Measurements from ENCODE around the gene HMCN2. TPM values are rescaled to one million over a fixed set of nuclear protein-coding genes. Genes with fewer than 3 reads are reported as not detected.

Gene HMCN2
- total and polyA plus RNA-seq, 2 donors (not counting 1 experiment from before 2014, with no cell fraction given): 0.01 TPM; not detected in 1

DNA sequence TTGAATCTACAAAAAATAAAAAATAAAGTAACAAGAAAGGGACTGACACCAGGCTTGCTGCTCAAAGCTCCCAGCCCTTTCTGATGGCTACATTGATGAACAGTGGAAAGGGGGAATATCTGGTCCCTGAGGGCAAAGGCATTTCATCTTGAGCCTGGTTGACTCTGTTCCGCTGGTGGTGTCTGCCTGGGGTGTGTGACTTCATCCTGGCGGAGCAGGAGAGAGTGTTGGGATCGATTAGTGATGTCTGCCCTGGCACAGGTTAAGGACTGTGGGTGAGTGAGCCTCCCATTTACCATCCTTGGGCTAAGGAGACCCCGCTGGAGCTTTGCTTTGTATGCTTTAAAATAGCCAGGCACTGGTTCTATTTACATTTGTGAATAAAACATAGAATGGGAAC, 122.3 kb downstream of the HMCN2 start:
- H3K4me1 Mint-ChIP-seq: no peaks in the 10 kb centered on the region
- no peaks in the 10 kb centered on the region for H3K36me3 ChIP-seq (replicated peaks in 1 of 2; ENCODE audit: control extremely low read depth in 1 of 2, control insufficient read depth in 1 of 2, extremely low read depth in 1 of 2, insufficient read depth in 2 of 2, low read length in 1 of 2)
- no peak for ATAC-seq (ENCODE audit: low read depth)
- no peak for DNase-seq
- no peaks in the 10 kb centered on the region for H3K27me3 ChIP-seq (replicated peaks in 1 of 4; ENCODE audit: control extremely low read depth in 1 of 4, control insufficient read depth in 3 of 4, insufficient read depth in 4 of 4, low read length in 3 of 4)
- H3K9me3 ChIP-seq (ENCODE audit: control extremely low read depth in 1 of 3, control insufficient read depth in 2 of 3, insufficient read depth in 1 of 3, low read length in 2 of 3): peaks cover 0 to 4% (median 0%) of the 10 kb centered on the region in 3 donors
- POLR2A ChIA-PET: no interaction called here
- H3K27me3 Mint-ChIP-seq: no peaks in the 10 kb centered on the region
- intact Hi-C loops (cut with micrococcal nuclease): no loop called here
- TF ChIP-seq EZH2 (IDR thresholded peaks at IDR 0.05; ENCODE audit: borderline replicate concordance, insufficient read depth, low read depth, low read length, poor library complexity, severe bottlenecking): no peak
- TF ChIP-seq, protein P1, sequence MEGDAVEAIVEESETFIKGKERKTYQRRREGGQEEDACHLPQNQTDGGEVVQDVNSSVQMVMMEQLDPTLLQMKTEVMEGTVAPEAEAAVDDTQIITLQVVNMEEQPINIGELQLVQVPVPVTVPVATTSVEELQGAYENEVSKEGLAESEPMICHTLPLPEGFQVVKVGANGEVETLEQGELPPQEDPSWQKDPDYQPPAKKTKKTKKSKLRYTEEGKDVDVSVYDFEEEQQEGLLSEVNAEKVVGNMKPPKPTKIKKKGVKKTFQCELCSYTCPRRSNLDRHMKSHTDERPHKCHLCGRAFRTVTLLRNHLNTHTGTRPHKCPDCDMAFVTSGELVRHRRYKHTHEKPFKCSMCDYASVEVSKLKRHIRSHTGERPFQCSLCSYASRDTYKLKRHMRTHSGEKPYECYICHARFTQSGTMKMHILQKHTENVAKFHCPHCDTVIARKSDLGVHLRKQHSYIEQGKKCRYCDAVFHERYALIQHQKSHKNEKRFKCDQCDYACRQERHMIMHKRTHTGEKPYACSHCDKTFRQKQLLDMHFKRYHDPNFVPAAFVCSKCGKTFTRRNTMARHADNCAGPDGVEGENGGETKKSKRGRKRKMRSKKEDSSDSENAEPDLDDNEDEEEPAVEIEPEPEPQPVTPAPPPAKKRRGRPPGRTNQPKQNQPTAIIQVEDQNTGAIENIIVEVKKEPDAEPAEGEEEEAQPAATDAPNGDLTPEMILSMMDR (IDR thresholded peaks at IDR 0.05): no peak
- H3K27ac ChIP-seq (ENCODE audit: low read length in 2 of 2): no peak overlapping the region
- H3K4me2 ChIP-seq (replicated peaks; ENCODE audit: low read depth, low read length, poor library complexity, severe bottlenecking): no peak overlapping the region
- no peak overlapping the region for H3K4me3 Mint-ChIP-seq
- CTCF ChIA-PET: no interaction called here
- H4K20me1 ChIP-seq (ENCODE audit: control insufficient read depth, insufficient read depth, low read length, poor library complexity, severe bottlenecking): no peaks in the 10 kb centered on the region
- H3K79me2 ChIP-seq (ENCODE audit: control insufficient read depth, insufficient read depth, low read length): no peaks in the 10 kb centered on the region
- H3K27ac Mint-ChIP-seq: no peak overlapping the region
- no peak overlapping the region for H3K4me3 ChIP-seq (ENCODE audit: control extremely low read depth in 1 of 5, extremely low read depth in 1 of 5, insufficient read depth in 1 of 5, low read depth in 2 of 5, low read length in 4 of 5)
- no peak overlapping the region for H2AFZ ChIP-seq (ENCODE audit: insufficient read depth, low read depth, low read length, poor library complexity, severe bottlenecking)
- H3K4me1 ChIP-seq (ENCODE audit: control insufficient read depth in 2 of 2, insufficient read depth in 2 of 2, low read length in 2 of 2): no peaks in the 10 kb centered on the region
- WGBS (ENCODE audit: insufficient coverage): 92% methylated on average over 3 of the region's 4 CpGs
- H3K9me3 Mint-ChIP-seq (ENCODE audit: insufficient read depth): no peaks in the 10 kb centered on the region
- no peak overlapping the region for H3K9ac ChIP-seq (ENCODE audit: low read length)

DNA sequence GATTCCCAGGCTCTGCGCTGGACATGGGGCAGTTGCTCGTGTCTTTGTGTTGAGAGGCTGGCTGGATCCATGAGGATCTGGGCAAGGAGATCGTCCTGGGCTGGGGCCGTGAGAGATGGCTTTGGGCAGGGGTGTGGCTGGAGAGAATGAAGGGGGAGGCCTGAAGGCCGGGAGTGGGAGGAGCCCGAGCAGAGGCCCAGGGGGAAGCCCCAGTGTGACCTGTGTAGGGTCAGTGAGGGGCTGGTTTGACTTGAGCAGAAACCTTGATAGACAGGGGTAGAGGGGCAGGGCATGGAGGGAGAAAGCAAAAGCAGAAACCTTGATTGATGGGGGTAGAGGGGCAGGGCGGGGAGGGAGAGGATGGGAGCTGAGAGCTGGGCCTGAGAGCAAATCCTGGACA, 124.8 kb downstream of the HMCN2 start:
- Mint-ChIP-seq H3K4me3 (no peak overlapping the region), H3K27me3 (no peaks in the 10 kb centered on the region), H3K4me1 (no peaks in the 10 kb centered on the region), H3K9me3 (ENCODE audit: insufficient read depth) (no peaks in the 10 kb centered on the region), H3K27ac (no peak overlapping the region)
- Histone ChIP-seq H3K4me3 (ENCODE audit: control extremely low read depth in 1 of 5, extremely low read depth in 1 of 5, insufficient read depth in 1 of 5, low read depth in 2 of 5, low read length in 4 of 5) (no peak overlapping the region), H3K9ac (ENCODE audit: low read length) (no peak overlapping the region), H3K27me3 (replicated peaks in 1 of 4; ENCODE audit: control extremely low read depth in 1 of 4, control insufficient read depth in 3 of 4, insufficient read depth in 4 of 4, low read length in 3 of 4) (no peaks in the 10 kb centered on the region), H2AFZ (ENCODE audit: insufficient read depth, low read depth, low read length, poor library complexity, severe bottlenecking) (no peak overlapping the region), H3K79me2 (ENCODE audit: control insufficient read depth, insufficient read depth, low read length) (no peaks in the 10 kb centered on the region), H3K4me1 (ENCODE audit: control insufficient read depth in 2 of 2, insufficient read depth in 2 of 2, low read length in 2 of 2) (no peaks in the 10 kb centered on the region), H3K27ac (ENCODE audit: low read length in 2 of 2) (no peak overlapping the region), H3K9me3 (ENCODE audit: control extremely low read depth in 1 of 3, control insufficient read depth in 2 of 3, insufficient read depth in 1 of 3, low read length in 2 of 3) (no peaks in the 10 kb centered on the region), H4K20me1 (ENCODE audit: control insufficient read depth, insufficient read depth, low read length, poor library complexity, severe bottlenecking) (no peaks in the 10 kb centered on the region), H3K36me3 (replicated peaks in 1 of 2; ENCODE audit: control extremely low read depth in 1 of 2, control insufficient read depth in 1 of 2, extremely low read depth in 1 of 2, insufficient read depth in 2 of 2, low read length in 1 of 2) (no peaks in the 10 kb centered on the region), H3K4me2 (replicated peaks; ENCODE audit: low read depth, low read length, poor library complexity, severe bottlenecking) (no peak overlapping the region)
- WGBS (ENCODE audit: insufficient coverage): 72% methylated on average over 7 of the region's 7 CpGs
- ChIA-PET POLR2A (no interaction called here), CTCF (no interaction called here)
- TF ChIP-seq, protein P1 (IDR thresholded peaks at IDR 0.05): no peak
- no peak for TF ChIP-seq EZH2 (IDR thresholded peaks at IDR 0.05; ENCODE audit: borderline replicate concordance, insufficient read depth, low read depth, low read length, poor library complexity, severe bottlenecking)
- ATAC-seq (ENCODE audit: low read depth) (no peak), DNase-seq (no peak)
- intact Hi-C loops (cut with micrococcal nuclease): no loop called here
